ENCODE measurements around the gene LGALS8.

- TF ChIP-seq CTCF (conservative IDR thresholded peaks at IDR 0.05; ENCODE audit: low read length) (no peak), EZH2phosphoT487 (IDR thresholded peaks at IDR 0.05; ENCODE audit: borderline replicate concordance) (no peak)
Observed at GRCh38 chr1:236524895-236525184, 1.1 kb downstream of the LGALS8 start.

Measured in Loucy (cell line).